Adipose tissue (tissue), 3 donors: ENCODE results near the gene SERPINA5. TPM values are rescaled to one million over a fixed set of nuclear protein-coding genes. Genes with fewer than 3 reads are reported as not detected.

Experiments
- H3K27ac ChIP-seq: one replicate; pipeline ENCODE4 v1.5.1; 2013; ENCODE audit warnings: low read depth, low read length
- WGBS, 3 donors: extraction: QIAGEN DNeasy Blood & Tissue Kit; methylation state at CpG; one replicate each; pipeline ENCODE4 v1.1.7; 2013; 5-methylcytosine and 5-hydroxymethylcytosine counted together
- polyA plus RNA-seq, 3 donors: library from polyadenylated mRNA; stranded (reverse); fragments of 200-250 nt; gene quantifications; one replicate each; pipeline ENCODE4 v1.2.3, GENCODE V29; 2013
- donor health status: healthy with polysubstance abuse.
- donor health status: Bipolar disorder and iron deficiency.
- donor health status: healthy.

Gene SERPINA5
- polyA plus RNA-seq: 10 to 100 TPM in 1 of 3 donors, 1 to 10 TPM in 2; 1.1 to 65.2 (median 1.1) TPM

- H3K27ac ChIP-seq: no peak within 1 kb of the TSS
- 39 to 43% (median 41%) methylated on average over 18 of the region's 18 CpGs for WGBS, 3 donors
Measured at GRCh38 chr14:94581127-94581999, at the start of gene SERPINA5. SERPINA5 (plus strand) TSS chr14:94581426; CDS start chr14:94587363, 5,937 bp downstream.

DNA sequence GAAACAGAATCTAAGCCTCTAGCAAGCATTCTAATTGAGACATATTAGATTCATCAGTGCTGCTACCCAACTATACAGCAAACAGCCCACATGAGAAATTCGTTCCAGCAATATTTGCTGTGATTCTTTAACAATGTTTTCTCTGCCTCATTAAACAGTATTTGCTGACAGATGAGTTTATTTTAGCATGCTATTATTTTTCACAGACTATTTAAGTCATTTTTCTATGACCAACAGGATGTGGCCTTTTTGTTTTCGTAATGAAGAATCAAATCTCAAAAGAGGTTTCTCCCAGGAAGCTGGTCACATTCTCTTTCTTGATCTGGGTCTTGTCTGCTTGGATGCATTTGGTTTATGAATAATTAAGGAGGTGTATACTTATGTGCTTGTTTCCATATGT, 48.8 kb upstream of the SERPINA5 start:
- 42 to 54% (median 44%) methylated on average over 2 of the region's 2 CpGs for WGBS, 3 donors
- H3K27ac ChIP-seq: no peak overlapping the region

GRCh38 chr14:94535506-94535905, 45.7 kb upstream of the SERPINA5 start:
- H3K27ac ChIP-seq: no peak overlapping the region
- 71 to 83% (median 73%) methylated on average over 3 of the region's 3 CpGs for WGBS, 3 donors

DNA sequence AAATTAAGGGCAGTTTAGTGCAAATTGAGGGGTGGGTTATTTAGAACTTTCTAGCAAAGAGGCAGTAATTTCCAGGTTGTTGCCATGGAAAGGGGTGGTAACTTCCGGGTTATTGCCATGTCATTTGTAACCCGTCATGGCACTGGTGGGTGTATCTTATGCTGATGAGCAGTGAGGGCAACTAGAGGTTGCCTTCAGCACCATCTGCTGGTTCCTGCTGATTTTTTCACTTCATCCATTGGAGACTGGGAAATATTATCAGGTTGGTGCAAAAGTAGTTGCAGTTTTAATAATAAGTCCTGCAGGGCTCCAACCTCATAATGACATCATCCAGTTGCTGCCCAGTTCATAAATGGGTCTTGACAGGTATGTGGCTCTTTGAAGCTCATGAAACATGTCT, 44.4 kb upstream of the SERPINA5 start:
- WGBS, 3 donors: 45 to 65% (median 56%) methylated on average over 2 of the region's 2 CpGs
- no peak overlapping the region for H3K27ac ChIP-seq

- H3K27ac ChIP-seq: no peak overlapping the region
- 72 to 89% (median 81%) methylated on average over 6 of the region's 6 CpGs for WGBS, 3 donors
Measured at GRCh38 chr14:94538070-94538740, 43.0 kb upstream of the SERPINA5 start.

DNA sequence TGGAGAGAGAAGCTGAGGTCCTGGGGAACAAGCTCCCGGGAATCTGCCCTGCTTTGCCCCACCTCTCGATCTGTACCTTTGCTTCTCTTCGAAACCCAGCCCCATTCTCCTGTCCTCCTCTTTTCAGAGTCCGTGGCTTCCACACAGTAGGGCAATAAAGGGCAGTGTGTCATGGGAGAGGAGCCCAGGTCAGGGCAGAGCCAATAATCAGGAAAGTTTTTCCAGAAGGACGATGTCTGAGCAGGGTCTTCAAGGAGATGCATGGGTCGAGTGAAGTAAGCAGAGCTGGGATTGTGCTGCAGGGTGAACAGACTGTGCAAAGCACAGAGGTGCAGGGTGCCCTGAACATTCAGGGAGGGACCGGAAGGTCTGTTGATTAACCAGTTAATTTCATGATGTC, 42.0 kb upstream of the SERPINA5 start:
- no peak overlapping the region for H3K27ac ChIP-seq
- 78 to 81% (median 79%) methylated on average over 7 of the region's 7 CpGs for WGBS, 3 donors

- no peak overlapping the region for H3K27ac ChIP-seq
- 28 to 39% (median 33%) methylated on average over 13 of the region's 13 CpGs for WGBS, 3 donors
Measured at GRCh38 chr14:94540031-94540794, 41.0 kb upstream of the SERPINA5 start.

DNA sequence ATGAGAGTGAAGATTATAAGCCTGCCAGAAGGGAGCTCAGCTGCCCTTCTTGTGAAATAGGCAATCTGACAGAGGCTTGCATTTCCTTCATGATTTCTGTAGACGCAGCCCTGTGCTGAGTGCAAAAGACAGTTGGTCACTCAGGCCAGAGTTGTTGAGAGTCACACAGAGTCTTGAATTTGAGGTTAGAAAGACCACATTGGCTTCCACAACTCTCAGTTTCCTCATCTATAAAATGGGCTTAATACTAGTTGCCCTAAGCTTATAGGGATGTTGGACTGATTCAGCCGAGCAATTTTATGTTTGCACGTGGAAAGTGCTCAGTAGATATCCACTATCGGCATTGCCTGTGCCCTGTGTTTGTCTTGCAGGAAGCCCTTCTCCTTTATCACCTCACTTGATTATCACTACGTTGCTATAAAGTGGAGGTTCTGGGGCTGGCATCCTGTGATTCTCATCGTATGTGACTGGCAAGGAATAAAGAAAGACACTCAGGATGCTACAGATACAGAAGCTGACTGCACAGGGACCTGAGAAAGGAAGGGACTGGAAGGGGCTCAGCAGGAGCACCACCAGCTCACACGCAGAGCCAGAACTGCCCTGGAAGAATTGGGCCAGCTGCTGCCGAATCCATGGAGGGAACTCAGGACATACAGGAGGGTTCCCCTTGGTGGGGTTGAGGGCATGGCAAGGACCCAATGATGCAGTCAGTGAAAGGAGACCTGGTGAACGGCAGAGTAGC, 39.8 kb upstream of the SERPINA5 start:
- H3K27ac ChIP-seq: no peak overlapping the region
- WGBS, 3 donors: 67 to 82% (median 81%) methylated on average over 9 of the region's 9 CpGs

DNA sequence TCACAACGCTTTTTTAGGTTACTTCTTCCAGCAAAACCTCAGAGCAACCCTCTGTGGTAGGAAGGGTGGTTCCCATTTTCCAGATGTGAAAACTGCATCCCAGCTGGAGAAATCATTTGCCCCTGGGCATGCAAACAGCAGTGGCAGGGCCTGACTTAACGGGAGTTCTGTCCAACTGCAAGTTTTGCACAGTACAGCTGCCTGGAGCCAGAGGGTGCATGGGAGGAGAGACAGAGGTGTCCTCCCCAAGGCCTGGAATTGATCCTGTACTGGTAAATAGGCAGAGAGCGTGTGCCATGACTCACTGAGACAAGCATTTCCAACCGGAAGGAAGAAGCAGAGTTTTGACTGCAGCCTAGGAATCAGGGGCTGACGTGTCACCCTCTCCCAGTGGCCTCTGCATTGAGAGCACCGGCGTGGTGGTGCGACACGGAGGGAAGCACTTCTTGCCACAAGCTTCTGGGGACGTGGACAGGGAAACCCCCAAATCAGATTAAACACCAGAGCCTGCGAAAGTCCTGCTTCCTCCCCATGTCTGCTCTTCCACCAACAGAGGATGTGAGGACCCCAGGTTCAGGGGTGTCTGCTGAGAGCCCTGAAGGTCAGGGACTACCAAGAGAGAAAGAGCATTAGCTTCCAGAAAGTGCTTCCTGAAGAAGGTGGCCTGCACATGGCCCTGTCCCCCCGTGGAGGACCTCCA, 39.0 kb upstream of the SERPINA5 start:
- no peak overlapping the region for H3K27ac ChIP-seq
- WGBS, 3 donors: 77 to 87% (median 80%) methylated on average over 12 of the region's 12 CpGs

DNA sequence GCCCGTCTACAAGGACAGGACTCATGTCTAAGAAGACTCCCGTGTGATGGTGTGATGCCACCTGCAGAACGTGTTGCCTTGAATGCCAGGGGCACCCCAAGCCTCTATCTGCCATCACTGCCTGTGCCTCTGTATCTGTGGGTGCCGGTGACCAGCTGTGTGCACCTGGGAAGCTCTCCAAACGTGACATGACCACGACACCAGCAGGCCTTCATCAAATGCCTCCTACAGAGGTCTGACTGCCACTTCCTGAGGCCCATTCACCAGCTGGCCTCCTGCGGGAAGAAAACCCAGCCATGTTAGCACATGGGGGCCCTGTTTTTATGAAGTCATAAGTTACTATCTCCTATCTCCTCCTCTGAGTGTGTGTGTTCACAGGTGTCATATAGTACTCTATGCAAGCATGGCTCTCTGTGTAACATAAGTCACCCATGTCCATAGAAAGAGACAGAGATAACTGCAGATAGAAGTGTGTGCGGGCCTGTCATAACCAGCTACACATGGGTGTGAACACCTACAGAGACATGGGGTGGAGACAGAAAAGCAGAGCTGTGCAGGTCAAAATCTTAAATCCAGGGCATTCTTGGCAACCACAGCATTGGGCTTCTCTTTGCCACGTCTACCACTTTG, 38.3 kb upstream of the SERPINA5 start:
- WGBS, 3 donors: 74 to 84% (median 76%) methylated on average over 9 of the region's 9 CpGs
- no peak overlapping the region for H3K27ac ChIP-seq

- no peak overlapping the region for H3K27ac ChIP-seq
- 64 to 81% (median 79%) methylated on average over 15 of the region's 15 CpGs for WGBS, 3 donors
Measured at GRCh38 chr14:94543449-94544124, 37.6 kb upstream of the SERPINA5 start.

GRCh38 chr14:94544726-94545125, 36.5 kb upstream of the SERPINA5 start:
- no peak overlapping the region for H3K27ac ChIP-seq
- WGBS, 3 donors: 57 to 85% (median 67%) methylated on average over 7 of the region's 7 CpGs

- 57 to 71% (median 58%) methylated on average over 15 of the region's 15 CpGs for WGBS, 3 donors
- H3K27ac ChIP-seq: no peak overlapping the region
Measured at GRCh38 chr14:94545131-94545841, 35.9 kb upstream of the SERPINA5 start.

DNA sequence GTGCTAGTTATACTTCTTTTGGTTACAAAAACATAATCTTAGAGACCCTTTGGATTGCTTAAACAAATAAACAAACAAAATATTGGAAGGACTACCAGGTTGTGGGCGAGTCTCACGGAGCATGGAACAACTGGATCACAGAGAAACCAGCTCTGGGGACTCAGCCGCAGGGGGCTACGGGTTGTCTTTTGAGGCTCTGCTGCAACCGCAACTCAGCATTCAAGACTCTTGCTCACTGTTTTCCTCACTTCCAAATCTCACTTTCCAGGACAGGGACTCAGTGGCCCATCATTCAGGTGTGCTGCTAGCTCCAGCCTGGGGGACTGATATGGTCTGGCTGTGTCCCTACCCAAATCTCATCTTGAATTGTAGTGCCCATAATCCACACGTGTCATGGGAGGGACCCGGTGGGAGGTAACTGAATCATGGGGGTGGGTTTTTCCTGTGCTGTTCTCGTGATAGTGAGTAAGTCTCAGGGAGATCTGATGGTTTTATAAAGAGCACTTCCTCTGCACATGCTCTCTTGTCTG, 34.0 kb upstream of the SERPINA5 start:
- H3K27ac ChIP-seq: no peak overlapping the region
- 88 to 92% (median 90%) methylated on average over 8 of the region's 8 CpGs for WGBS, 3 donors

DNA sequence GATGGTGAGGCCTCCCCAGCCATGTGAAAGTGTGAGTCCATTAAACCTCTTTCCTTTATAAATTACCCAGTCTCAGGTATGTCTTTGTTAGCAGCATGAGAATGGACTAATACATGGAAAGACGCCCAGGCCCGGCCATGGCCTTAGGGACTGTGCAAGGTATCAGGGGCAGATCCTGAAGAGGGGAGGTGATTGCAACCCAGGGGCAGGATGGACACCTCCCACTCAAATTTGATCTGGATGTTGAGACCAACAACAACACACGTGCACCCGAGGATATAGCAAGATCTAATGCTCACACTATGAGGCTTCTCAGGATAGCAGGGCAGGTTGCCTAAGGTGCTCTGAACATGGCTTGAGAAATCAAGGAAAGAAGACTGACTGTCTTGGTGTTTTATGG, 33.5 kb upstream of the SERPINA5 start:
- 66 to 81% (median 74%) methylated on average over 4 of the region's 4 CpGs for WGBS, 3 donors
- no peak overlapping the region for H3K27ac ChIP-seq
